ENCODE results near the gene RTKN.

DNA sequence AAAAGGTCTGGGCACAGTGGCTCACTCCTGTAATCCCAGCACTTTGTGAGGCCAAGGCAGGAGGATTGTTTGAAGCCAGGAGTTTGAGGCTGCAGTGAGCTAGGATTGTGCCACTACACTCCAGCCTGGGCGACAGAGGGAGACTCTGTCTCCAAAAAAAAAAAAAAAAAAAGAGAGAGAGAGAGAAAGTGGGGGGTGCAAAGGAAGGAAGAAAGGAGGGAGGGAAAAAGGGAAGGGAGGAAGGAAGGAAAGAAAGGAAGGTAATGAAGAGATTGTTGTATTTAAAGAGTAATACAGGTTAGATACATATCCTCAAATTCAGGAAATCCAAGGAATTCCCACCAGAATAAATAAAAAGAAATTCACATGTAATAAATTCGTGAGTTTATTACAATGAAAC is 39.8 kb downstream of the RTKN start:
- TF ChIP-seq TAF1 (IDR thresholded peaks at IDR 0.05; ENCODE audit: borderline replicate concordance, low read depth, low read length), result no peak
- TF ChIP-seq CHD1 (IDR thresholded peaks at IDR 0.05; ENCODE audit: low read depth, low read length), result no peak
- no peak for TF ChIP-seq CTCF (IDR thresholded peaks at IDR 0.05 in 2 of 3, conservative IDR thresholded peaks at IDR 0.05 in 1 of 3; ENCODE audit: control insufficient read depth in 2 of 3, extremely low read depth in 1 of 3, insufficient read depth in 1 of 3, low read depth in 3 of 3, low read length in 3 of 3)
- TF ChIP-seq POLR2A (IDR thresholded peaks at IDR 0.05; ENCODE audit: low read depth, low read length), result no peak
- no peak for TF ChIP-seq SRF (IDR thresholded peaks at IDR 0.05; ENCODE audit: low read depth in 2 of 2, low read length in 2 of 2)
- no peak for TF ChIP-seq FOXM1 (IDR thresholded peaks at IDR 0.05; ENCODE audit: low read depth, low read length)
- TF ChIP-seq, protein P1, sequence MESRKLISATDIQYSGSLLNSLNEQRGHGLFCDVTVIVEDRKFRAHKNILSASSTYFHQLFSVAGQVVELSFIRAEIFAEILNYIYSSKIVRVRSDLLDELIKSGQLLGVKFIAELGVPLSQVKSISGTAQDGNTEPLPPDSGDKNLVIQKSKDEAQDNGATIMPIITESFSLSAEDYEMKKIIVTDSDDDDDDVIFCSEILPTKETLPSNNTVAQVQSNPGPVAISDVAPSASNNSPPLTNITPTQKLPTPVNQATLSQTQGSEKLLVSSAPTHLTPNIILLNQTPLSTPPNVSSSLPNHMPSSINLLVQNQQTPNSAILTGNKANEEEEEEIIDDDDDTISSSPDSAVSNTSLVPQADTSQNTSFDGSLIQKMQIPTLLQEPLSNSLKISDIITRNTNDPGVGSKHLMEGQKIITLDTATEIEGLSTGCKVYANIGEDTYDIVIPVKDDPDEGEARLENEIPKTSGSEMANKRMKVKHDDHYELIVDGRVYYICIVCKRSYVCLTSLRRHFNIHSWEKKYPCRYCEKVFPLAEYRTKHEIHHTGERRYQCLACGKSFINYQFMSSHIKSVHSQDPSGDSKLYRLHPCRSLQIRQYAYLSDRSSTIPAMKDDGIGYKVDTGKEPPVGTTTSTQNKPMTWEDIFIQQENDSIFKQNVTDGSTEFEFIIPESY (IDR thresholded peaks at IDR 0.05), result no peak
- no peak for TF ChIP-seq CBX3 (IDR thresholded peaks at IDR 0.05; ENCODE audit: borderline replicate concordance, low read depth)
- no peak for TF ChIP-seq YY1 (IDR thresholded peaks at IDR 0.05; ENCODE audit: low read depth, low read length)
- TF ChIP-seq CREM (IDR thresholded peaks at IDR 0.05; ENCODE audit: low read depth), result no peak
- TF ChIP-seq, protein P2, sequence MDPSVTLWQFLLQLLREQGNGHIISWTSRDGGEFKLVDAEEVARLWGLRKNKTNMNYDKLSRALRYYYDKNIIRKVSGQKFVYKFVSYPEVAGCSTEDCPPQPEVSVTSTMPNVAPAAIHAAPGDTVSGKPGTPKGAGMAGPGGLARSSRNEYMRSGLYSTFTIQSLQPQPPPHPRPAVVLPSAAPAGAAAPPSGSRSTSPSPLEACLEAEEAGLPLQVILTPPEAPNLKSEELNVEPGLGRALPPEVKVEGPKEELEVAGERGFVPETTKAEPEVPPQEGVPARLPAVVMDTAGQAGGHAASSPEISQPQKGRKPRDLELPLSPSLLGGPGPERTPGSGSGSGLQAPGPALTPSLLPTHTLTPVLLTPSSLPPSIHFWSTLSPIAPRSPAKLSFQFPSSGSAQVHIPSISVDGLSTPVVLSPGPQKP (IDR thresholded peaks at IDR 0.05; ENCODE audit: low read depth, low read length), result no peak
- TF ChIP-seq, protein P3, sequence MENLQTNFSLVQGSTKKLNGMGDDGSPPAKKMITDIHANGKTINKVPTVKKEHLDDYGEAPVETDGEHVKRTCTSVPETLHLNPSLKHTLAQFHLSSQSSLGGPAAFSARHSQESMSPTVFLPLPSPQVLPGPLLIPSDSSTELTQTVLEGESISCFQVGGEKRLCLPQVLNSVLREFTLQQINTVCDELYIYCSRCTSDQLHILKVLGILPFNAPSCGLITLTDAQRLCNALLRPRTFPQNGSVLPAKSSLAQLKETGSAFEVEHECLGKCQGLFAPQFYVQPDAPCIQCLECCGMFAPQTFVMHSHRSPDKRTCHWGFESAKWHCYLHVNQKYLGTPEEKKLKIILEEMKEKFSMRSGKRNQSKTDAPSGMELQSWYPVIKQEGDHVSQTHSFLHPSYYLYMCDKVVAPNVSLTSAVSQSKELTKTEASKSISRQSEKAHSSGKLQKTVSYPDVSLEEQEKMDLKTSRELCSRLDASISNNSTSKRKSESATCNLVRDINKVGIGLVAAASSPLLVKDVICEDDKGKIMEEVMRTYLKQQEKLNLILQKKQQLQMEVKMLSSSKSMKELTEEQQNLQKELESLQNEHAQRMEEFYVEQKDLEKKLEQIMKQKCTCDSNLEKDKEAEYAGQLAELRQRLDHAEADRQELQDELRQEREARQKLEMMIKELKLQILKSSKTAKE (IDR thresholded peaks at IDR 0.05; ENCODE audit: low read depth, poor library complexity, severe bottlenecking), result no peak
